GM23338 (cell line): ENCODE measurements around the gene BRSK2. TPM values are rescaled to one million over a fixed set of nuclear protein-coding genes. Genes with fewer than 3 reads are reported as not detected.
A peak's percentile ranks its signal among the peaks of the same experiment; 100 is the strongest.

Experiments
- ATAC-seq: fragments of 200-7000 bp; cut with Tn5 transposase; 3 replicates; pipeline ENCODE4 v1.9.1; 2020
- DNase-seq: peaks from one replicate; pipeline ENCODE4 v3.0.0-alpha.2; 2015; ENCODE audit warnings: low spot score
- H2AFZ ChIP-seq: fragments of 200-600 bp; sonication (generic); 2 replicates; pipeline ENCODE4 v1.8.0; 2016; ENCODE audit warnings: antibody characterized with exemption, mild to moderate bottlenecking, moderate library complexity
- H3F3A ChIP-seq: fragments of 200-600 bp; sonication (generic); replicated peaks from 2 replicates; pipeline ENCODE4 v1.8.0; 2017; ENCODE audit warnings: antibody characterized with exemption, mixed run types, low read depth
- H3K27ac ChIP-seq: fragments of 200-600 bp; sonication (generic); 2 replicates; pipeline ENCODE4 v1.6.1; 2016; ENCODE audit warnings: low read depth
- H3K27me3 ChIP-seq: fragments of 200-600 bp; sonication (generic); 2 replicates; pipeline ENCODE4 v1.8.0; 2016; ENCODE audit warnings: mild to moderate bottlenecking, mixed run types, moderate library complexity; ENCODE audit not compliant: insufficient read depth
- H3K36me3 ChIP-seq: fragments of 200-600 bp; sonication (generic); 2 replicates; pipeline ENCODE4 v1.8.0; 2016; ENCODE audit warnings: mild to moderate bottlenecking; ENCODE audit not compliant: insufficient read depth
- H3K4me1 ChIP-seq: fragments of 200-600 bp; sonication (generic); 2 replicates; pipeline ENCODE4 v1.8.0; 2016; ENCODE audit warnings: mild to moderate bottlenecking, moderate library complexity; ENCODE audit not compliant: insufficient read depth
- H3K4me2 ChIP-seq: fragments of 200-600 bp; sonication (generic); 2 replicates; pipeline ENCODE4 v1.7.1; 2017; ENCODE audit warnings: mixed run types
- H3K4me3 ChIP-seq: fragments of 200-600 bp; sonication (generic); 2 replicates; pipeline ENCODE4 v1.6.1; 2016; ENCODE audit warnings: mixed run types
- H3K79me2 ChIP-seq: fragments of 200-600 bp; sonication (generic); replicated peaks from 2 replicates; pipeline ENCODE4 v1.8.0; 2017; ENCODE audit warnings: mild to moderate bottlenecking; ENCODE audit not compliant: insufficient read depth
- H3K9me2 ChIP-seq: fragments of 200-600 bp; sonication (generic); 2 replicates; pipeline ENCODE4 v1.8.0; 2017; ENCODE audit not compliant: insufficient read depth
- H4K20me1 ChIP-seq: fragments of 200-600 bp; sonication (generic); replicated peaks from 2 replicates; pipeline ENCODE4 v1.8.0; 2017; ENCODE audit warnings: mild to moderate bottlenecking; ENCODE audit not compliant: insufficient read depth
- H3K27ac Mint-ChIP-seq: 2 replicates; pipeline ENCODE4 v1.8.0; 2020; ENCODE audit warnings: inconsistent platforms, mild to moderate bottlenecking, moderate library complexity, mixed read lengths
- H3K27me3 Mint-ChIP-seq: 3 replicates; pipeline ENCODE4 v1.8.0; 2022; ENCODE audit warnings: low read depth, mild to moderate bottlenecking, moderate library complexity, mixed read lengths, inconsistent platforms; ENCODE audit not compliant: insufficient read depth, poor library complexity
- H3K36me3 Mint-ChIP-seq: 3 replicates; pipeline ENCODE4 v1.8.0; 2021; ENCODE audit warnings: low read depth, mild to moderate bottlenecking, inconsistent platforms, moderate library complexity, mixed read lengths
- H3K4me1 Mint-ChIP-seq: 3 replicates; pipeline ENCODE4 v1.8.0; 2020; ENCODE audit warnings: mild to moderate bottlenecking, inconsistent platforms, mixed read lengths
- H3K4me3 Mint-ChIP-seq: 3 replicates; pipeline ENCODE4 v1.8.0; 2021; ENCODE audit warnings: moderate library complexity, mild to moderate bottlenecking, inconsistent platforms, mixed read lengths
- H3K9me3 Mint-ChIP-seq: 3 replicates; pipeline ENCODE4 v1.8.0; 2020; ENCODE audit warnings: moderate library complexity, mild to moderate bottlenecking, inconsistent platforms, mixed read lengths
- CREB1 ChIP-seq: fragments of 250-450 bp; sonication (Bioruptor Pico); IDR thresholded peaks from 2 replicates; pipeline ENCODE4 v1.5.0; 2020; ENCODE audit warnings: low read depth, mild to moderate bottlenecking, moderate library complexity
- EZH2 ChIP-seq: fragments of 200-600 bp; sonication (generic); IDR thresholded peaks from one replicate; pipeline ENCODE4 v1.8.0; 2017; ENCODE audit warnings: antibody characterized with exemption, mild to moderate bottlenecking, low read depth; ENCODE audit not compliant: unreplicated experiment
- EZH2phosphoT487 ChIP-seq: fragments of 200-600 bp; sonication (generic); IDR thresholded peaks from one replicate; pipeline ENCODE4 v1.8.1; 2018; ENCODE audit warnings: antibody characterized with exemption; ENCODE audit not compliant: unreplicated experiment
- JUNB ChIP-seq: IDR thresholded peaks from one replicate; pipeline ENCODE4 v1.6.1; 2016; ENCODE audit warnings: antibody characterized with exemption; ENCODE audit not compliant: unreplicated experiment
- NANOG ChIP-seq: IDR thresholded peaks from 2 replicates; pipeline ENCODE4 v1.6.1; 2016; ENCODE audit warnings: antibody characterized with exemption, borderline replicate concordance
- POLR2AphosphoS5 ChIP-seq: IDR thresholded peaks from 2 replicates; pipeline ENCODE4 v1.6.1; 2016; ENCODE audit warnings: antibody characterized with exemption, low read depth
- REST ChIP-seq: IDR thresholded peaks from one replicate; pipeline ENCODE4 v1.6.1; 2018; ENCODE audit warnings: antibody characterized with exemption; ENCODE audit not compliant: unreplicated experiment
- STAT1 ChIP-seq: IDR thresholded peaks from one replicate; pipeline ENCODE4 v1.6.1; 2016; ENCODE audit warnings: antibody characterized with exemption; ENCODE audit not compliant: unreplicated experiment
- ZNF114 ChIP-seq: fragments of 250-450 bp; sonication (Bioruptor Pico); IDR thresholded peaks from 2 replicates; pipeline ENCODE4 v1.5.0; 2020; ENCODE audit warnings: mild to moderate bottlenecking, moderate library complexity
- ZNF331 ChIP-seq: fragments of 250-450 bp; sonication (Bioruptor Pico); IDR thresholded peaks from 2 replicates; pipeline ENCODE4 v1.5.0; 2020; ENCODE audit warnings: low read depth, mild to moderate bottlenecking, moderate library complexity
- polyA plus RNA-seq: library from polyadenylated mRNA; unstranded; fragments of >200 nt; fragmentation: Nextera tagmentation; extraction: Ambion mirVana; gene quantifications from 2 replicates; pipeline ENCODE4 v1.2.1, GENCODE V29; 2016
- total RNA-seq: library from RNA; depleted of rRNA; stranded (reverse); fragments of >200 nt; shearing (Covaris generic); gene quantifications from 2 replicates; pipeline ENCODE4 v1.2.3, GENCODE V29; 2014
- TF ChIP-seq, protein P1 (sequence below): IDR thresholded peaks from 2 replicates; pipeline ENCODE4 v1.6.1; 2016; ENCODE audit warnings: antibody characterized with exemption
- TF ChIP-seq, protein P2 (sequence below), 2 experiments: fragments of 200-600 bp in 1 of 2; sonication (generic) in 1 of 2; conservative IDR thresholded peaks; 2 replicates each; pipeline versions ENCODE4 v1.5.1 to v1.6.1; 2016 to 2017; ENCODE audit warnings: antibody characterized with exemption in 2 of 2, low read depth in 2 of 2, mild to moderate bottlenecking in 2 of 2, moderate library complexity in 1 of 2

Gene BRSK2
- total and polyA plus RNA-seq, 2 experiments from 2014 or later = 7.2 to 20.3 TPM

DNA sequence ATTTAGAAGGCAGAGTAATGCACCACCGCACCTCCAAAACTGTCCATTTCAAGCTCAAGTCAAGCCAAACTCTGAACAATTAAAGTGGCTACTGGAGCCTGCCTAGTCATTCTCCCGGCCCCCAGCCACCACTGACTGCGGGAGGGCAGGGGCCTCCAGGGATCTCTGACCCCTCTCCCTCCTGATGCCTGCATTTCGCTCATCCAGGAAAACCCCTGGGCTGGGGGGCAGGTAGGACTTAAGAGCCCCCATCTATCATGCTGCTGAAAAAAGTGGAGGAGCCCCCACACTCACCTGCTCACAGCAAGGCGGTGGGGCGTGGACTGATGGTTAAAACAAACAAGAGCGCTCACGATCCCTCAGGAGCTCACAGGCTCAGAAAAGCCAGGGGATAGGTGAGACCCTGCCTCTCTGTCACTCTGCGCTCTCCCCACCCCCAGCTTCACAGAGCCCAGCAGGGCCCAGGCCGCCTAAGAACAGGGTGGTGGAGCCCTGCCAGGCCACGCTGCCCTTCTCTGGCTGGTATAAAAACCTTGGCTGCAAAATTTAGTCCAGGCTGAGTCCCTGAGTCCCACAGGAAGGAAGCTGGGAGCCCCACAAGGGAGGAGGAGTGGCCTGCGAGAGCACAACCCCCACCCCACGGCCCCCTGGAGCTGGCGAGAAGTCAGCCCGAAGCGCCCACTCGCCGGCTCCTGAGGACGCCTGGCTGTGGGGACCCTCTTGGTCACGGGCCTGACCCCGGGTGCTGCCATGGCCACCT lies 117.8 kb downstream of the BRSK2 start (continued):
- TF ChIP-seq, protein P1, sequence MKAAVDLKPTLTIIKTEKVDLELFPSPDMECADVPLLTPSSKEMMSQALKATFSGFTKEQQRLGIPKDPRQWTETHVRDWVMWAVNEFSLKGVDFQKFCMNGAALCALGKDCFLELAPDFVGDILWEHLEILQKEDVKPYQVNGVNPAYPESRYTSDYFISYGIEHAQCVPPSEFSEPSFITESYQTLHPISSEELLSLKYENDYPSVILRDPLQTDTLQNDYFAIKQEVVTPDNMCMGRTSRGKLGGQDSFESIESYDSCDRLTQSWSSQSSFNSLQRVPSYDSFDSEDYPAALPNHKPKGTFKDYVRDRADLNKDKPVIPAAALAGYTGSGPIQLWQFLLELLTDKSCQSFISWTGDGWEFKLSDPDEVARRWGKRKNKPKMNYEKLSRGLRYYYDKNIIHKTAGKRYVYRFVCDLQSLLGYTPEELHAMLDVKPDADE = no peak
- TF ChIP-seq JUNB = no peak
- TF ChIP-seq, protein P2, sequence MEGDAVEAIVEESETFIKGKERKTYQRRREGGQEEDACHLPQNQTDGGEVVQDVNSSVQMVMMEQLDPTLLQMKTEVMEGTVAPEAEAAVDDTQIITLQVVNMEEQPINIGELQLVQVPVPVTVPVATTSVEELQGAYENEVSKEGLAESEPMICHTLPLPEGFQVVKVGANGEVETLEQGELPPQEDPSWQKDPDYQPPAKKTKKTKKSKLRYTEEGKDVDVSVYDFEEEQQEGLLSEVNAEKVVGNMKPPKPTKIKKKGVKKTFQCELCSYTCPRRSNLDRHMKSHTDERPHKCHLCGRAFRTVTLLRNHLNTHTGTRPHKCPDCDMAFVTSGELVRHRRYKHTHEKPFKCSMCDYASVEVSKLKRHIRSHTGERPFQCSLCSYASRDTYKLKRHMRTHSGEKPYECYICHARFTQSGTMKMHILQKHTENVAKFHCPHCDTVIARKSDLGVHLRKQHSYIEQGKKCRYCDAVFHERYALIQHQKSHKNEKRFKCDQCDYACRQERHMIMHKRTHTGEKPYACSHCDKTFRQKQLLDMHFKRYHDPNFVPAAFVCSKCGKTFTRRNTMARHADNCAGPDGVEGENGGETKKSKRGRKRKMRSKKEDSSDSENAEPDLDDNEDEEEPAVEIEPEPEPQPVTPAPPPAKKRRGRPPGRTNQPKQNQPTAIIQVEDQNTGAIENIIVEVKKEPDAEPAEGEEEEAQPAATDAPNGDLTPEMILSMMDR (conservative IDR thresholded peaks at IDR 0.05; ENCODE audit: low read depth in 2 of 2) = no peak
- no peak for TF ChIP-seq STAT1
- no peak for TF ChIP-seq POLR2AphosphoS5

- Histone ChIP-seq H3K4me1 (peaks cover 12% of the 10 kb centered on the region), H3K9me2 (no peaks in the 10 kb centered on the region), H3K27me3 (no peaks in the 10 kb centered on the region), H3K27ac (0 out of 2 replicates have a peak overlapping the region, but pooled peaks have one; percentile 6), H3F3A (peaks cover 5% of the 10 kb centered on the region; the same call in 1 of the 2 replicates), H3K79me2 (peaks cover 29% of the 10 kb centered on the region), H3K4me2 (no peak overlapping the region), H3K36me3 (no peaks in the 10 kb centered on the region), H2AFZ (no peak overlapping the region), H4K20me1 (no peaks in the 10 kb centered on the region; the same call in 1 of the 2 replicates), H3K4me3 (no peak overlapping the region)
- Mint-ChIP-seq H3K9me3 (no peaks in the 10 kb centered on the region), H3K36me3 (no peaks in the 10 kb centered on the region; the same call in 2 of the 3 replicates), H3K4me1 (peaks cover 35% of the 10 kb centered on the region), H3K27ac (no peak overlapping the region), H3K4me3 (no peak overlapping the region), H3K27me3 (peaks cover 21% of the 10 kb centered on the region)
- ATAC-seq (no peak), DNase-seq (no peak)
- TF ChIP-seq CREB1 (CRISPR knock-in tag) (no peak), STAT1 (no peak), ZNF331 (CRISPR knock-in tag) (no peak)
- TF ChIP-seq, protein P1 = no peak
Measured at GRCh38 chr11:1508491-1508891, 118.8 kb downstream of the BRSK2 start.

- Histone ChIP-seq H2AFZ (no peak overlapping the region), H3K9me2 (no peaks in the 10 kb centered on the region), H3K79me2 (peaks cover 32% of the 10 kb centered on the region), H3K4me1 (peaks cover 14% of the 10 kb centered on the region), H3K27me3 (no peaks in the 10 kb centered on the region), H3K4me3 (no peak overlapping the region), H3K4me2 (no peak overlapping the region), H3K36me3 (no peaks in the 10 kb centered on the region), H4K20me1 (no peaks in the 10 kb centered on the region; the same call in 1 of the 2 replicates), H3K27ac (0 out of 2 replicates have a peak overlapping the region, but pooled peaks have one; percentile 45), H3F3A (peaks cover 5% of the 10 kb centered on the region; the same call in 1 of the 2 replicates)
- Mint-ChIP-seq H3K27me3 (peaks cover 25% of the 10 kb centered on the region), H3K4me1 (peaks cover 38% of the 10 kb centered on the region), H3K27ac (peak overlapping the region; percentile 80), H3K9me3 (no peaks in the 10 kb centered on the region), H3K36me3 (no peaks in the 10 kb centered on the region; the same call in 2 of the 3 replicates), H3K4me3 (no peak overlapping the region)
- no peak for ATAC-seq
- no peak for DNase-seq
- TF ChIP-seq ZNF331 (CRISPR knock-in tag) = no peak
- TF ChIP-seq REST = no peak
- TF ChIP-seq, protein P1 = no peak
- TF ChIP-seq STAT1 = no peak
- TF ChIP-seq NANOG = no peak
- TF ChIP-seq EZH2phosphoT487 = no peak
- TF ChIP-seq EZH2 = no peak
- no peak for TF ChIP-seq ZNF114
Measured at GRCh38 chr11:1508986-1509385, 119.3 kb downstream of the BRSK2 start.
